CD8-positive, alpha-beta memory T cell (primary cell): Measurements from ENCODE around the gene EVX1. TPM values are rescaled to one million over a fixed set of nuclear protein-coding genes. Genes with fewer than 3 reads are reported as not detected.

Source experiments
- CTCF ChIA-PET: fragments of 350-600 bp; sonication (Branson Sonifier 250); formaldehyde crosslinking; loops from one replicate; lab custom pipeline; 2021; ENCODE audit warnings: antibody characterized with exemption; lab: Charles Lee
- POLR2A ChIA-PET: fragments of 350-600 bp; sonication (Branson Sonifier 250); formaldehyde crosslinking; loops from one replicate; lab custom pipeline; 2021; ENCODE audit warnings: antibody characterized with exemption; lab: Charles Lee
- DNase-seq, 5 donors: peaks; one replicate each; pipeline versions ENCODE4 v3.0.0 to v3.0.0-alpha.2; 2020 to 2022; ENCODE audit warnings: mixed read lengths in 1 of 5
- H3K27ac ChIP-seq: one replicate; pipeline ENCODE4 v1.7.0; 2013; ENCODE audit warnings: low read depth, mild to moderate bottlenecking, low read length, moderate library complexity
- H3K27me3 ChIP-seq: 2 replicates; pipeline ENCODE4 v1.7.0; 2013; ENCODE audit warnings: low read length, mild to moderate bottlenecking; ENCODE audit not compliant: insufficient read depth, poor library complexity, severe bottlenecking
- H3K36me3 ChIP-seq: 2 replicates; pipeline ENCODE4 v1.7.0; 2013; ENCODE audit warnings: mild to moderate bottlenecking, low read length, moderate library complexity; ENCODE audit not compliant: insufficient read depth
- H3K4me1 ChIP-seq: 2 replicates; pipeline ENCODE4 v1.7.0; 2013; ENCODE audit warnings: mild to moderate bottlenecking, low read length, moderate library complexity; ENCODE audit not compliant: insufficient read depth
- H3K4me3 ChIP-seq: 2 replicates; pipeline ENCODE4 v1.7.0; 2013; ENCODE audit warnings: mild to moderate bottlenecking, low read length
- H3K9me3 ChIP-seq: 2 replicates; pipeline ENCODE4 v1.7.0; 2013; ENCODE audit warnings: mild to moderate bottlenecking, low read length
- H3K27ac Mint-ChIP-seq, 8 donors: one replicate each; pipeline ENCODE4 v1.8.0; 2020 to 2021; ENCODE audit warnings: mixed read lengths in 8 of 8, mild to moderate bottlenecking in 6 of 8, inconsistent platforms in 3 of 8, moderate library complexity in 3 of 8
- H3K27me3 Mint-ChIP-seq, 2 donors: one replicate each; pipeline ENCODE4 v1.8.0; 2020 to 2021; ENCODE audit warnings: mixed read lengths in 2 of 2, mild to moderate bottlenecking in 1 of 2, moderate library complexity in 1 of 2
- H3K36me3 Mint-ChIP-seq, 3 donors: one replicate each; pipeline ENCODE4 v1.8.0; 2020 to 2021; ENCODE audit warnings: mixed read lengths in 3 of 3, inconsistent platforms in 1 of 3, mild to moderate bottlenecking in 1 of 3
- H3K4me1 Mint-ChIP-seq, 3 donors: one replicate each; pipeline ENCODE4 v1.8.0; 2020 to 2021; ENCODE audit warnings: mixed read lengths in 3 of 3, inconsistent platforms in 1 of 3, mild to moderate bottlenecking in 1 of 3
- H3K4me3 Mint-ChIP-seq, 7 donors: one replicate each; pipeline ENCODE4 v1.8.0; 2020 to 2021; ENCODE audit warnings: mixed read lengths in 7 of 7, mild to moderate bottlenecking in 6 of 7, moderate library complexity in 4 of 7, inconsistent platforms in 2 of 7
- H3K9me3 Mint-ChIP-seq, 5 donors: one replicate each; pipeline ENCODE4 v1.8.0; 2020 to 2022; ENCODE audit warnings: mixed read lengths in 5 of 5, mild to moderate bottlenecking in 3 of 5, moderate library complexity in 2 of 5, inconsistent platforms in 1 of 5
- polyA plus RNA-seq: library from polyadenylated mRNA; unstranded; fragments of 300-500 nt; fragmentation: Illumina TruSeq; gene quantifications from one replicate; pipeline ENCODE4 v1.2.3, GENCODE V29; 2021
- total RNA-seq, 2 experiments: library from RNA; stranded (reverse); gene quantifications; one replicate each; pipeline ENCODE4 v1.2.3, GENCODE V29; 2021

The EVX1 gene
- total and polyA plus RNA-seq, 3 experiments from 2014 or later: not detected

GRCh38 chr7:27251652-27252590 lies 9.3 kb downstream of the EVX1 start:
- Histone ChIP-seq H3K27me3 (peaks cover 41% of the 10 kb centered on the region), H3K27ac (no peak overlapping the region), H3K36me3 (no peaks in the 10 kb centered on the region), H3K4me1 (no peaks in the 10 kb centered on the region), H3K4me3 (no peak overlapping the region), H3K9me3 (no peaks in the 10 kb centered on the region)
- Mint-ChIP-seq H3K4me3 (no peak overlapping the region), H3K27ac (no peak overlapping the region), H3K36me3 (no peaks in the 10 kb centered on the region), H3K4me1 (peaks cover 8 to 35% (median 11%) of the 10 kb centered on the region in 3 donors), H3K9me3 (no peaks in the 10 kb centered on the region), H3K27me3 (peaks cover 71 to 78% of the 10 kb centered on the region in 2 donors)
- ChIA-PET POLR2A (no interaction called here), CTCF (no interaction called here)
- DNase-seq: no peak

DNA sequence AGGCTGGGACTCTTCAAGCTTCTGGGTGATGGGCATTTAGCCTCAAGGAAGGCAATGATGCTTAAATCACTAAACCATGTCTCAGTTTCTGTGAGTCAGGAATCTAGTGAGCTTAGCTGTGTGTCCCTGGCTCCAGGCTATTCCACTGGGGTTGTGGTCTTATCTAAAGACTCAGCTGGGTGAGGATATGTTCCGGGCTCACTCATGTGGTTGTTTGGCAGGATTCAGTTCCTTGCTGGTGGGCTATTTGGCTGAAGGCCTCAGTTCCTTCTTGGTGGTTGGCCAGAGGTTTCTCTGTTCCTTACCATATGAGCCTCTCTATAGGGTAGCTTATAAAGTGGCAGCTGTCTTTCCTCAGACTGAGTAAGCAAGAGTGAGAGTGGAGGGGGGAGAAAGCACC lies 12.0 kb downstream of the EVX1 start:
- Mint-ChIP-seq H3K27me3 (peaks cover 47 to 55% of the 10 kb centered on the region in 2 donors), H3K36me3 (no peaks in the 10 kb centered on the region), H3K4me3 (no peak overlapping the region), H3K27ac (no peak overlapping the region), H3K9me3 (no peaks in the 10 kb centered on the region), H3K4me1 (peaks cover 8 to 20% (median 10%) of the 10 kb centered on the region in 3 donors)
- Histone ChIP-seq H3K36me3 (no peaks in the 10 kb centered on the region), H3K27ac (no peak overlapping the region), H3K4me1 (no peaks in the 10 kb centered on the region), H3K9me3 (no peaks in the 10 kb centered on the region), H3K4me3 (no peak overlapping the region), H3K27me3 (peaks cover 23% of the 10 kb centered on the region)
- ChIA-PET CTCF (no interaction called here), POLR2A (no interaction called here)
- DNase-seq: no peak

DNA sequence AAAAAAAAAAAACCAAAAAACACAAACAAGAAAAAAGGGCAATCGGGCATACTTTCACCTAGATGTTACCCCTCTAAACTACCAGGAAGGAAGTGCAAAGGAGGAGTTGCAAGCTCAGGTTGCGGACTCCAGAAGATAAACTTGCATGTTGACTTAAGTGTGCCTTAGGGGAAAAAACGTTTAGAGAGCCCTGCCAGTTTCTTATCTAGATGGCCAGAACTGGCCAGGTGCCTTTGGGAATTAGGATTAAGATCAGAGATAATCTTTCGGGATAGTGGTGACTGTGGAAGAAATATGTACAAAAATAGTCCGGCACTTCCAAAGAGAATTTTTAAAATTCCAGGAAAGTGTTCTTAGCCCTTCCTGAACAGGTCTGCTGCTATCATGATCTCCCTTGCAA lies 17.6 kb downstream of the EVX1 start:
- POLR2A ChIA-PET: no interaction called here
- Histone ChIP-seq H3K27ac (no peak overlapping the region), H3K9me3 (no peaks in the 10 kb centered on the region), H3K36me3 (no peaks in the 10 kb centered on the region), H3K4me3 (no peak overlapping the region), H3K4me1 (no peaks in the 10 kb centered on the region), H3K27me3 (no peaks in the 10 kb centered on the region)
- CTCF ChIA-PET: no interaction called here
- no peaks in the 10 kb centered on the region for H3K36me3 Mint-ChIP-seq
- H3K9me3 Mint-ChIP-seq: no peaks in the 10 kb centered on the region
- no peak for DNase-seq
- no peak overlapping the region for H3K27ac Mint-ChIP-seq
- peaks cover 8 to 28% of the 10 kb centered on the region in 2 donors for H3K27me3 Mint-ChIP-seq
- no peaks in the 10 kb centered on the region for H3K4me1 Mint-ChIP-seq
- H3K4me3 Mint-ChIP-seq: no peak overlapping the region

- H3K27ac Mint-ChIP-seq: no peak overlapping the region
- H3K36me3 Mint-ChIP-seq: no peaks in the 10 kb centered on the region
- ChIA-PET POLR2A (no interaction called here), CTCF (no interaction called here)
- Histone ChIP-seq H3K27ac (no peak overlapping the region), H3K36me3 (no peaks in the 10 kb centered on the region), H3K27me3 (no peaks in the 10 kb centered on the region), H3K4me3 (no peak overlapping the region), H3K4me1 (no peaks in the 10 kb centered on the region), H3K9me3 (no peaks in the 10 kb centered on the region)
- DNase-seq: no peak
- no peaks in the 10 kb centered on the region for H3K4me1 Mint-ChIP-seq
- H3K9me3 Mint-ChIP-seq: no peaks in the 10 kb centered on the region
- peaks cover 7 to 27% of the 10 kb centered on the region in 2 donors for H3K27me3 Mint-ChIP-seq
- no peak overlapping the region for H3K4me3 Mint-ChIP-seq
Observed at GRCh38 chr7:27262121-27262520, 19.5 kb downstream of the EVX1 start.

DNA sequence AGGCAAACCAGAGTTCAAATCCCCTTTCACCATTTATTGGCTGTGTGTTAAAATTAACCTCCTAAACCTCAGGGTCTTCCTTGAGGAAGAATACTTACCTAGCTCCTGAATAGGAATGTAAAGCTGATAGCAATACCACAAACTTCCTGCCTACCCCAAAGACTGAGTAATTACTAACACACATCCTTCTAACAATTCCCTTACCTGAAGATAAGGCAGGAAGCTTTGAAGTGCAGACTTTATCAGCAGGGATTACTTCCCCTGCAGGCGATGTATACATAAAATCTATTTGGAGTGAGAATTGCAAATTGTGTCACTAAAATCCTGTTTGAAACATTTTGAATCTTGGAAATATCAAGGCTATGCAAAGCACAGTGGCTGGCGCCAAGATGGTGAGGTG lies 21.2 kb downstream of the EVX1 start:
- no peak overlapping the region for H3K4me3 Mint-ChIP-seq
- Histone ChIP-seq H3K4me3 (no peak overlapping the region), H3K27me3 (no peaks in the 10 kb centered on the region), H3K9me3 (no peaks in the 10 kb centered on the region), H3K4me1 (no peaks in the 10 kb centered on the region), H3K27ac (no peak overlapping the region), H3K36me3 (no peaks in the 10 kb centered on the region)
- no peak overlapping the region for H3K27ac Mint-ChIP-seq
- H3K36me3 Mint-ChIP-seq: no peaks in the 10 kb centered on the region
- peaks cover 0 to 3% (median 0%) of the 10 kb centered on the region in 5 donors for H3K9me3 Mint-ChIP-seq
- DNase-seq: no peak
- CTCF ChIA-PET: interaction anchor here (0.7 kb wide), 1 partner anchor 928 kb away, joined by 3 read pairs; no protein-coding TSS in a partner anchor
- POLR2A ChIA-PET: no interaction called here
- peaks cover 5 to 23% of the 10 kb centered on the region in 2 donors for H3K27me3 Mint-ChIP-seq
- no peaks in the 10 kb centered on the region for H3K4me1 Mint-ChIP-seq

- Histone ChIP-seq H3K4me1 (no peaks in the 10 kb centered on the region), H3K27me3 (no peaks in the 10 kb centered on the region), H3K4me3 (no peak overlapping the region), H3K36me3 (no peaks in the 10 kb centered on the region), H3K9me3 (no peaks in the 10 kb centered on the region), H3K27ac (no peak overlapping the region)
- Mint-ChIP-seq H3K9me3 (peaks cover 8 to 21% (median 16%) of the 10 kb centered on the region in 5 donors), H3K4me1 (no peaks in the 10 kb centered on the region), H3K27ac (peak overlapping the region in 1 of 8 donors; percentile 77), H3K27me3 (peaks cover 4 to 22% of the 10 kb centered on the region in 2 donors), H3K4me3 (no peak overlapping the region), H3K36me3 (peaks cover 0 to 7% (median 3%) of the 10 kb centered on the region in 3 donors)
- CTCF ChIA-PET: no interaction called here
- no peak for DNase-seq
- POLR2A ChIA-PET: no interaction called here
Observed at GRCh38 chr7:27269455-27269854, 26.9 kb downstream of the EVX1 start.

DNA sequence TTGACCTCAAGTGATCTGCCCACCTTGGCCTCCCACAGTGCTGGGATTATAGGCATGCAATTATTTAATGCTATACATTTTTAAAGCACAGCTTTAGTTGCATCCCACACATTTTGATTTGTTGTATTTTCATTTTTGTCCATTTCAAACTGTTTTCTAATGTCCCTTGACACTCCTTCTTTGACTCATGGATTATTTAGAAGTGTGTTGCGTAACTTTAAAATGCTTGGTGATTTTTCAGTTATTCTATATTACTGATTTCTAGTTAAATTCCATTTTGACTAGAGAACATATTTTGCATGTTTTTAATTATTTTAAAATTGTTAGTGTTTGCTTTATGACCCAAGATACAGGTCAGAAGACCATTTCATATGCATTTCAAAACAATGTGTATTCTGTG lies 28.8 kb downstream of the EVX1 start:
- Mint-ChIP-seq H3K36me3 (peaks cover 0 to 7% (median 4%) of the 10 kb centered on the region in 3 donors), H3K9me3 (peaks cover 8 to 21% (median 18%) of the 10 kb centered on the region in 5 donors), H3K27ac (no peak overlapping the region), H3K4me1 (no peaks in the 10 kb centered on the region), H3K4me3 (no peak overlapping the region), H3K27me3 (peaks cover 6 to 22% of the 10 kb centered on the region in 2 donors)
- H3K27ac ChIP-seq: no peak overlapping the region
- H3K4me1 ChIP-seq: no peaks in the 10 kb centered on the region
- ChIA-PET CTCF (no interaction called here), POLR2A (no interaction called here)
- H3K27me3 ChIP-seq: no peaks in the 10 kb centered on the region
- H3K36me3 ChIP-seq: no peaks in the 10 kb centered on the region
- H3K9me3 ChIP-seq: no peaks in the 10 kb centered on the region
- no peak for DNase-seq
- no peak overlapping the region for H3K4me3 ChIP-seq

GRCh38 chr7:27277628-27278027 lies 35.0 kb downstream of the EVX1 start:
- H3K27ac Mint-ChIP-seq: no peak overlapping the region
- H3K4me1 Mint-ChIP-seq: no peaks in the 10 kb centered on the region
- peaks cover 0 to 3% (median 0%) of the 10 kb centered on the region in 3 donors for H3K36me3 Mint-ChIP-seq
- H3K4me3 Mint-ChIP-seq: no peak overlapping the region
- Histone ChIP-seq H3K9me3 (no peaks in the 10 kb centered on the region), H3K4me3 (no peak overlapping the region), H3K27me3 (no peaks in the 10 kb centered on the region), H3K36me3 (no peaks in the 10 kb centered on the region), H3K27ac (no peak overlapping the region), H3K4me1 (no peaks in the 10 kb centered on the region)
- H3K9me3 Mint-ChIP-seq: peaks cover 0 to 11% (median 9%) of the 10 kb centered on the region in 5 donors
- no peak for DNase-seq
- peaks cover 5 to 21% of the 10 kb centered on the region in 2 donors for H3K27me3 Mint-ChIP-seq
- CTCF ChIA-PET: no interaction called here
- POLR2A ChIA-PET: no interaction called here
